NOMO-1 (cell line): ENCODE data around the gene HPS6.
"Not testable (repeated sequence)": the region's sequence is repeated elsewhere in the genome, so short reads cannot be mapped to it uniquely, and the experiment has no call there.

Experiments
- DNase-seq, 2 experiments: peaks; one replicate each; lab custom pipeline; 2025; ENCODE audit not compliant: unreplicated experiment in 2 of 2; lab: John Stamatoyannopoulos, UW

Gene HPS6

DNA sequence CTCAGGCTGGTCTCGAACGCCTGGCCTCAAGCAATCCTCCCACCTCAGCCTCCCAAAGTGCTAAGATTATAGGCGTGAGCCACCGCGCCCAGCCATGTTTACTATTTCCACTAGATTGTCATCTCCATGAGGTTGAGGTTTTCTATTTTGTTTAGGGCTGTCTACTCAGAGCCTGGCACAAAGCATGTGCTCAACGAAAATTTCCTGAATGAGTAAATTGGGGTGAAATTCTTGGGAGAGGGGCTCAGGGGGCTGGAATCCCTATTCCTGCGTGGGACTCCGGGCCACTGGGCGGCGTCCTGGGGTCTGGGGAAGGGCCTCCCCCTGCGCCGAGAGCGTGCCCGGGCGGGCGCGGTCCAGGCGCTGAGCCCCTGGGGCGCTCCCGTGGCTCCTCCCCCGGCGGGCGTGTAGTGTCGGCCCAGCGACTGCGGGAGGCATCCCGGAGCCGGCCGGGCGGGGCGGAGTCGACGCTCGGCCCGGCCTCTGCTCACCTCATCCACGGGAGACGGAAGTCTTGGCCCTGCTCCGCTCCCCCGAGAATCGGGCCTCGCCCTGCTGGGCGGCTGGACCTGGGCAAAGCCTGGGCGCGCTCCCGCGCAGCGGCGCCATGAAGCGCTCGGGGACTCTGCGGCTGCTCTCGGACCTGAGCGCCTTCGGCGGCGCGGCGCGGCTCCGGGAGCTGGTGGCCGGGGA lies at the start of gene HPS6:
TSS of gene HPS6 (plus strand) at position 482 of the 693 bp plus-strand sequence. CDS start at position 608, 126 bp downstream.
- peak; percentile 87 to 96 for DNase-seq

DNA sequence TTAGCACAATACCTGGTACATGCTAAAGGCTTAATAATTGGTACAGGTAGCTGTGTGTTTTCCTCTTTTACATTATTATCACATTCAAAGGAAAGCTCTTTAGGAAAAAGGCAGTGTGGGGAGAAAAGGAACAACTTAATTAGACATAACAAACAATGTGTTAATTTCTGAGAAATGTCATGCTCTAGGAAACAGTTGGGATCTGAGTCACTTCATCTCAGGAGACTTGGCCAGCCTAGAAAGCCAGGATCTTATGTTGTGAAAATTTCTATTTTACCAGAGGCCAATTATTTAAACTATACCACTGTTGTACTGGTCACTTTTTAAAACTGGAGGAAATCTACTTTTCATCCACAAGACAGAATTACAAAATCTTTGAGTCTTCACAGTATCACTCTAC lies 48.7 kb upstream of the HPS6 start:
- no peak for DNase-seq

DNA sequence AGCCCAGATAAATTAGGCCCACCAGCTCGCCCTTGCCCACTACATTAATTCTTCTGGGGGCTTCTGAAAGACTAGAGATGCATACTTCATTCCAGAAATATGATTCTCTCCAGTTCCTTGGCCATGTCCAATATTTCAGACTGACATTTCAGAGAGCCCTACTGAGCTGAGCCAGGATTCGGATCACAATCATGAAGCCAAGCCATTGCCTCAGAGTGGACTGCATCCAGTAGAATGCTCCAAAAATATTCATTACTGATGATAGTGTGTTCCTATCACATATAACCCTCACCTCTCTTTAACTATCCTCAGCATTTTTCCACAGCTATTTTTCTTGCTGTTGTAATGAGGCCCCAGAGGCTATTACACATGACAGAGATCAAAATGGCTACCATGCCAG lies 47.9 kb upstream of the HPS6 start:
- no peak for DNase-seq

DNA sequence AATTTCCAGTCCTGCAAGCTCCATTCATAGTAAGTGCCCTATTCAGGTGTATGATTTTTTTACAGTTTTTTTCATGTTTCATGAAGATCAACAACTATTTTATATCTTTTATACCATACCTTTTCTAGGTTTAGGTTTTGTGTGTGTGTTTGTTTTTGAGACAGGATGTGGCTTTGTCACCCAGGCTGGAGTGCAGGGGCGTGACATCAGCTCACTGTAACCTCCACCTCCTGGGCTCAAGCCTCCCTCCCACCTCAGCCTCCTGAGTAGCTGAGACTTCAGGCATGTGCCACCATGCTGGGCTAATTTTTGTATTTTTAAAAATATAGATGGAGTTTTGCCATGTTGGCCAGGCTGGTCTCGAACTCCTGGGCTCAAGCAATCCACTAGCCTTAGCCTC lies 44.2 kb upstream of the HPS6 start:
- no peak for DNase-seq

DNA sequence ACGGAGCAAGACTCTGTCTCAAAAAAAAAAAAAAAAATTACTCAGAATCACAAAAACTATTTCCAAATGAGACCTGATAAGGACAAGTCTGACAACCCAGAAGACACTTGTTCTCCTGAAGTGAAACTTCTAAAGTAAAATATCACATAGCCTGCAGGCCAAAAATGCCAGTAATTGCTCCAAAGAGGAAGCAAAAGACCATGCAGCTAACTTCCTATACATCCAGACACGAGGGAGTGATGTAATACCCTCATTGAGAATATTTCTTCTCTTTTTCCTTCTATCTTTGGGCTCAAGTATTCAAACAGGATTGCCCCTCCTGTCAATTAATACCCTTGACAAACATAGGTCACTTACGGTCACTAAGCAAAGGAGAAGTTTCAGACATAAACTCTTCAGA lies 40.4 kb upstream of the HPS6 start:
- peak; percentile 78 to 97 for DNase-seq

DNA sequence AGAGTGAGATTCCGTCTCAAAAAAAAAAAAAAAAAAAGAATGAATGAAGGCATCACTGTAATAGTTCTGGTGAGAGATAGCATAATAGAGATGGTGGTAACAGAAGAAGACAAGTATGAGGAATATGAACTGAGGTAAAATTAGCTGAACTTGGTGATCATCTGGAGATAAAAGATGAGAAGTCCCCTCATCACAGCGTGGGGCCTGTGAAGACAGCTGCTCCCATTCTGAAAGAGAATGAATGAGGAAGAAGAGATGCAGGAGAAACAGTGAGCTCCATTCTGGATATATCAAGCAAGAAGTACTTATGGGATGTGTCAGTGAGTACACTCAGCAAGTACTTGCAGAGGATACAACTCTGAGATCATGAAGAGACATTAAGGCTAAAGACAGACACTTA lies 37.9 kb upstream of the HPS6 start:
- no peak for DNase-seq

DNA sequence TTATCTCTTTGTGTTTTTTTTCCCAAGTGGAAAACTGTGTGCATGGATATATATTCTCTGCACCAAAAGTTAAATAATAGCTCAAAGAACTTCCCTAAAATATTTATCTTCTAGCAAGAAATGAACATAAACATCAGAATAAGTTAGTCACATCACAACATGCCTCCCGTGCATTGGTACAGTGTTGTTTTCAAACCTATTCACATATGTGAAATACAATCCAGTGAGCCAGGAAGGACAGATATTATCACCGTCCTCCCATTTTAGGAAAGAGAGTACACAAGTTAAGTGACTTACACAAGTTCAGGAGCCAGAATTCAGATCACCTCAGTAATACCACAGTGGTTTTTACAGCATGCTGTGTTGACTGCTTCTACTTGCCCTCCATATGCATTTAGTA lies 31.4 kb upstream of the HPS6 start:
- no peak for DNase-seq

DNA sequence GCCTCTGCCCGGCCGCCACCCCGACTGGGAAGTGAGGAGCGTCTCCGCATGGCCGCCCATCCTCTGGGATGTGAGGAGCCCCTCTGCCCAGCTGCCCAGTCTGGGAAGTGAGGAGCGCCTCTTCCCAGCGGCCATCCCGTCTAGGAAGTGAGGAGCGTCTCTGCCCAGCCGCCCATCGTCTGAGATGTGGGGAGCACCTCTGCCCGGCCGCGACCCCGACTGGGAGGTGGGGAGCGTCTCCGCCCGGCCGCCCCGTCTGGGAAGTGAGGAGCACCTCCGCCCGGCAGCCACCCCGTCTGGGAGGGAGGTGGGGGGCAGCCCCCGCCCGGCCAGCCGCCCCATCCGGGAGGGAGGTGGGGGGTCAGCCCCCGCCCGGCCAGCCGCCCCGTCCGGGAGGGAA lies 29.3 kb upstream of the HPS6 start:
- not testable (repeated sequence) for DNase-seq

DNA sequence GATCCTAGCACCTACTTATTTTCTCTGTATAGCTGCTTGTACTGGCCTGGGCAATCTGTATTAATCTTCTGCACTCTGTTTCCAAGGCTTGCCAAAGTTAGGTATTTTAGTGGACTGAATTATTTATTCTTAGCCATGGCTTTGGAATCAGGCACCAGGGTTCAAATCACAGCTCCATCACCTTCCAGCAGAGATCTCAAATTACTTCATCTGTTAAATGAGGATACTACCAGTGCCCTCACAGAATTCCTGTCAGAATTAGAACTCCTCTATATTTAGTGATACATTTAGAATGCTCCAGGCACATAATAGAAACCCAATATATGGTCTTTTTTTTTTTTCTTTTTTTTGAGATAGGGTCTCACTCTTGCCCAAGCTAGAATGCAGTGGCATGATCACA lies 26.7 kb upstream of the HPS6 start:
- DNase-seq, result no peak

DNA sequence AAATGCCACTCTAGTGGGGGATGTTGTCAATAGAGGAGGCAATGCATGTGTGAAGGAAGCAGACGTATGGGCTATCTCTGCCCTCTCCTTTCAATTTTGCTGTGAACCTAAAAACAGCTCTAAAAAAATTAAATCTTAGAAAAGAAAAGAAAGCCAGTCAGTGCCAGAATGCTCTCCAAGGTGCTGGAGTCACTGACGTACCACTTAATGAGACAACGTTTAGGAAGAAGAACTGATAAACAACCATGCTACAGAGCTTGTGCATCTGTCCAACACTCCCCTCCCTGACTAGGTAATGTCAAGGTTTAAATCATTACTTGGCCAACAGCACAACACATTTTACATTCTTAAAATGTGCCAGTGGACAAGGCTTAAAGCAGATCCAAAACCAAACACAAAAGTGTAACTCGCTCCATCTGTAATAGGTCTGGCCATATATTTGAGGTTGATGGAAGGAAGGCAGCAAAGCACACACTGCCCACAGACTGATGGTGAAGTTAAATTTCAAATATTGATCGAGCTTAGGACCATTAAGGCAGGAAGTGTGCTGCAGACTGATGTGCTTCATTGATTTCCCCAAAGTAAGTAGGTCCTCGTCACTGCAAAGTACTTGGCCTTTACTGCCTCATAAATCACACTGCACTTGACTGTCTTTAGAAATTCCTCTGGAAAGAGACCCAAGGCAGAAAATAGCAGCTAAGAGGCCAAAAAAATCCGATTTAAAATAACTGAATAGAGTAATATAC lies 24.7 kb upstream of the HPS6 start:
- DNase-seq, result no peak

DNA sequence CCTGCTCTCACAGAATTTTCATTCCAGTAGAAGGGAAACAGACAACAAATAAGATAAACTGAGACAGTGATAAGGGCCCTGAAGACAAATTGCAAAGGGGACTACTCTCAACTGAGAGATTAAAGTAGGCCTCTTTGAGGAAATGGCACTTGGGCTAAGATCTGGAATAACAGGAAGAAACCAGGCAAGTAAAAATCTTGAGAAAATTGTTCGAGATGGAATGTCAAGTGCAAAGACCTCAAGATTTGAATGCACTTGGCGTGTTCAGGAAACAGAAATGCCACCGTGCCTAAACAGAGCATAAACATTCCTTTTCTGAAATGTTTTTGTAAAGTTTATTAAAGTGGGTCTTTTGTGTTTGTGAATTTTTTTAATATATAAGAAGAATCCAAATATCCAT lies 19.9 kb upstream of the HPS6 start:
- no peak for DNase-seq

DNA sequence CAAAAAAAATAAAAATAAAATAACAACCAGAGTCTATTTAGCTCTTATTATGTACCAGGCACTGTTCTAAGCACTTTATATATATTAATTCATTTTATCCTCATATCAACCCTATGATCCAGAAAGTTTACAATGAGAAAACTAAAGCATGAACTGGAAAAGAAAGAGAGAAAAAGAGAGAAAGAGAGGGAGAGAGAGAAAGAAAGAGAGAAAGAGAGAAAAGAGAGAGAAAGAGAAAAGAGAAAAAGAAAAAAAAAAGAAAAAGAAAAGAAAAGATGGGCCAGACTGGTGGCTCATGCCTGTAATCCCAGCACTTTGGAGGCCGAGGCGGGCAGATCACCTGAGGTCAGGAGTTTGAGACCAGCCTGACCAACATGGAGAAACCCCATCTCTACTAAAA lies 19.1 kb upstream of the HPS6 start:
- DNase-seq, result no peak

DNA sequence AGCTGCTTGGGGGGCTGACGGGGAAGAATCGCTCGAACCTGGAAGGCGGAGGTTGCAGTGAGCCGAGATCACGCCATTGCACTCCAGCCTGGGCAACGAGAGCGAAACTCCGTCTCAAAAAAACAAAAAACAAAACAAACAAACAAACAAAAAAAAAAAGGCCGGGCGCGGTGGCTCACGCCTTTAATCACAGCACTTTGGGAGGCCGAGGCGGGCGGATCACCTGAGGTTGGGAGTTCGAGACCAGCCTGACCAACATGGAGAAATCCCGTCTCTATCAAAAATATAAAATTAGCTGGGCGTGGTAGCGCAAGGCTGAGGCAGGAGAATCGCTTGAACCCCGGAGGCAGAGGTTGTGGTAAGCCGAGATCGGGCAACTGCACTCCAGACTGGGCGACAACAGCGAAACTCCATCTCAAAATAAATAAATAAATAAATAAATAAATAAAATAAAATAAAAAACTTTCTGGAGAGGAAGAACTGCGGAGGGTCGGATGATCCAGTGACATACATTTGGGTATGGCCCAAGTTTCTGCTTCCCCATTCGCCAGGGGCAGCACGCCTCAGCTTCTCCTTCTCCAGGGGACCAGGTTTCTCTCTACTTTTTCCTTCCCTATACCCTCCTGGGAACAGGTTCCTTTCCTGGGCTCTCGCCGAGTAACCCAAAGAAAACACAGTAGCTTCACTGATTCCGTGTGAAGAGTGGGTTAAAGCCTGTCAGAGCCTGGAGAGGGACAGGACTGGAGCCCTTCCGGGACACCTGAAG lies 10.1 kb upstream of the HPS6 start:
- peak; percentile 35 to 65 for DNase-seq

DNA sequence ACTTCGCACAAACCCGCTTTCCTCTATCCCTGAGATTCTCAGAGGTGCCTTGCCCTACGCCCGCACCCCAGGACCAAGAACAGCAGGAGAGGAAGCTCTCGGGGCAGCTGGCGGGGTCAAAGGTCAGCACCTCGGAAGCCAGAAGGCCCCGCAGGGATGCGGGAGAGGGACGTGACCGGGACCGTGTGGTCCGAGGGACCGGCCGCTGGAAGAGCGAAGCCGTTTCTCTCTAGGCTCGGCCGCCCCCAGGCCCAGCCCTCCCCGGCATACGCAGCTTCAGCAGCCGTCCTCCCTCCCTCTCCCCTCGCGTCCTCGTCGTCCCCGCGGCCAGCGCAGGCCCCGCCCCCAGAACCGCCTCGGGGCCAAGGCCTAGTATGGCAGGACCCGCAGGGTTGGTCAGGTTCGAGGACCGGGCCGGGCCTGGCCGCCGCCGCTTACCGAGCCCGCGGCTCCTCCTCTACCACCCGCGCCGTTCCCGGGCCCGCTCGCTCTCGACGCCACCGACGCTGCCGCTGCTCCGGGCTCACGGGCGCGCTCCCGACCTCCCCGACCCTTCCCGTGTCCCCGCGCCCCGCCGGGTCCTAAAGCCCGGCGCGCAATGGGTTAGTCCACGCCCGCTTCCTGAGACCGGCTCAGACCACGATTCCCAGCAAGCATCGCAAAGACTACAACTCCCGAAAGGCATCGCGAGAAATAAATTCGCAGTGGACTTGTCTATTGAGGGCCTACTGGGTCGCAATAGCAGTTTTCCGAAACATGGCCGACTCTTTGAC lies 9.3 kb upstream of the HPS6 start, which contains the start of gene ARMH3:
TSS of gene ARMH3 (minus strand) at position 527 of the 773 bp plus-strand sequence. CDS start 16,059 bp downstream, outside the sequence.
- peak; percentile 96 to 97 for DNase-seq

DNA sequence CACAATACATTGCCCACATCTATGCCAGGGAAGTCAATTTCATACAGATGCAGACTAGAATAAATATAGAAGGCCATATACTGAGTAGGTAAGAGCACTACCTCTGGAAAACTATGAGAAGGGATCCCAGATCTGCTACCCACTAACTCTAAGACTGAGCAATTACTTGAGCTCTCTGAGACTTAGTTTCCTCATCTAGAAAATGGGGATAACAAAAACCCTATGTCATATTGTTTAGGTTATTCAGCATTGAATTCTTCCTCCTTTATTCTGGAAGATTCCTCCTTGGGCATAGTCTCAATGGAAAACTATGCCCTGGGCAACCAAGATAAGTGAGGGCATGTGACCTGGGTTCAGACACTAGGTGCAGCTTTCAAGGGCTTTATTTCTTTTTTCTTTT lies 5.2 kb upstream of the HPS6 start:
- DNase-seq, result no peak

DNA sequence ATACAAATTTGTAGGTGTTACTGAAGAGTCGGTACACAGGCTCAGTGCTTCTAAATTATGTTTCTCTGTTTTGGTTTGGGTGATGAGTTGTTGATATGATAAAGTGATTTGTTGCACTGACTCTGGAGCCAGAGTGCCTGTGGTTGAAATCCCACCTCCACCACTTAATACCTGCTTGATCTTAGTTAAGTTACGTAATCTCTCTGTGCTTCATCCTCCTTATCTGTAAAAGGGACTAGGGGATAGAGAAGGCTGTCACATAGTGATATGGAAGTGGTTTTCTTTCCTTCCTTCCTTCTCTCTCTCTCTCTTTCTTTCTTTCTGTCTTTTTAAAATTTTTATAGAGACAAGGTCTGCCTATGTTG lies 664 bp upstream of the HPS6 start:
- no peak for DNase-seq

DNA sequence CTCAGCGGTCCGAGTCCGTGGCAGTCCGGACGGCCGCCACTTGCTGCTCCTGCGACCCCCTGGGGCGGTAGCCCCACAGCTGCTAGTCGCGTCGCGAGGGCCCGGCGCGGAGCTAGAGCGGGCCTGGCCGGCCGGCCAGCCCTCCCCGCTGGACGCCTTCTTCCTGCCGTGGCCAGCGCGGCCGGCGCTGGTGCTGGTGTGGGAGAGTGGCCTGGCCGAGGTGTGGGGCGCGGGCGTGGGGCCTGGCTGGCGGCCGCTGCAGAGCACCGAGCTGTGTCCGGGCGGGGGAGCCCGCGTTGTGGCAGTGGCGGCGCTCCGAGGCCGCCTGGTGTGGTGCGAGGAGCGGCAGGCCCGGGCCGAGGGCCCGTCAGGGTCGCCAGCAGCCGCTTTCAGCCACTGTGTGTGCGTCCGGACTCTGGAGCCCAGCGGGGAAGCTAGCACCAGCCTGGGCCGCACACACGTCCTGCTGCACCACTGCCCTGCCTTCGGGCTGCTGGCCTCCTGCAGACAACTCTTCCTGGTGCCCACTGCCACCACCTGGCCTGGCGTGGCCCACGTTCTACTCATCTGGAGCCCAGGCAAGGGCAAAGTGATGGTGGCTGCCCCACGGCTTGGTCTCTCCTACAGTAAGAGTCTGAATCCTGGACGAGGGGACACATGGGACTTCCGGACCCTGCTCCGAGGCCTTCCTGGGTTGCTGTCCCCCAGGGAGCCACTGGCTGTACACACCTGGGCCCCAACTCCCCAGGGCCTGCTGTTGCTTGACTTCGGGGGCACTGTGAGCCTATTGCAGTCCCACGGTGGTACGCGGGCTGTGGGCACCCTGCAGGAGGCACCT lies 631 bp downstream of the HPS6 start:
- DNase-seq, result peak in 1 of 2 experiments; percentile 16

DNA sequence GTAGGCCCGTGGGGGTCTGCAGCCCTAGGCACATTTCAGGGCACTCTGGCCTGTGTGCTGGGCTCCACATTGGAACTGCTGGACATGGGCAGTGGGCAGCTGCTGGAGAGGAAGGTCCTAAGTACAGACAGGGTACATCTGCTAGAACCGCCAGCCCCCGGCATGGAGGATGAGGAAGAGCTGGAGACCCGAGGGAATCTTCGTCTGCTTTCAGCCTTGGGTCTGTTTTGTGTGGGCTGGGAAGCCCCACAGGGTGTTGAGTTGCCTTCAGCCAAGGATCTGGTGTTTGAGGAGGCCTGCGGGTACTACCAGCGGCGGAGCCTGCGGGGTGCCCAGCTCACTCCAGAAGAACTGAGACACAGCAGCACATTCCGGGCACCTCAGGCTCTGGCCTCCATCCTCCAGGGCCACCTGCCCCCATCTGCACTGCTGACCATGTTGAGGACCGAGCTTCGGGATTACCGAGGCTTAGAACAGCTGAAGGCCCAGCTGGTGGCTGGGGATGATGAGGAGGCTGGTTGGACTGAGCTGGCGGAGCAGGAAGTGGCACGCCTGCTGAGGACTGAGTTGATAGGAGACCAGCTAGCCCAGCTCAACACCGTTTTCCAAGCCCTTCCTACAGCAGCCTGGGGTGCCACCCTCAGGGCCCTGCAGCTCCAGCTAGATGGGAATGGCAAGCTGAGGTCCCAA lies 1.4 kb downstream of the HPS6 start:
- no peak for DNase-seq
